GM19035 (cell line): Measurements from ENCODE around the gene APELA.
"Not testable (repeated sequence)": the region's sequence is repeated elsewhere in the genome, so short reads cannot be mapped to it uniquely, and the experiment has no call there.

Experiments
- ATAC-seq: cut with Tn5 transposase; IDR thresholded peaks from one replicate; pipeline ENCODE4 v1.9.1; 2021; ENCODE audit not compliant: unreplicated experiment

Gene APELA

DNA sequence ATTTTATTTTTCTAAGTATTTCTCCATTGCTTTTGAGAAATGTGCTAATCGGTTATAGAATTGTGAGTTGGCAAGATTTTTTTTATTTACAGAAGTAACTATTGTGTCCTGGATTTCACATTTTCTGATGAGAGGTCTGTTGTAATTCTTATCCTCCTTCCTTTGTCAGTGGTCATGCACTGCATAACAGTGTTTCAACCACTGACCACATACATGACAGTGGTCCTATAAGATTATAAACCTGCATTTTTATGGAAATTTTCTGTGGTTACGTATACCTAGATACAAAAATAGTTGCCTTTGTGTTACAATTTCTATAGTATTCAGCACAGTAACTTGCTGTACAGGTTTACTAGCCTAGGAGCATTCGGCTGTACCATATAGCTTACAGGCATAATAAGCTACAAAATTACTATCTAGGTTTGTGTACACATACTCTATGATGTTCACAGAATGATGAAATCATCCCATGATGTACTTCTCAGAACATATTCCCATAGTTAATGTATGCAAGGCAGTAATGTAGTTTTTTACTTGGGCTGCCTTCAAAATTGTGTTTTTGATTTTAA, 47.8 kb downstream of the APELA start:
- no peak for ATAC-seq

DNA sequence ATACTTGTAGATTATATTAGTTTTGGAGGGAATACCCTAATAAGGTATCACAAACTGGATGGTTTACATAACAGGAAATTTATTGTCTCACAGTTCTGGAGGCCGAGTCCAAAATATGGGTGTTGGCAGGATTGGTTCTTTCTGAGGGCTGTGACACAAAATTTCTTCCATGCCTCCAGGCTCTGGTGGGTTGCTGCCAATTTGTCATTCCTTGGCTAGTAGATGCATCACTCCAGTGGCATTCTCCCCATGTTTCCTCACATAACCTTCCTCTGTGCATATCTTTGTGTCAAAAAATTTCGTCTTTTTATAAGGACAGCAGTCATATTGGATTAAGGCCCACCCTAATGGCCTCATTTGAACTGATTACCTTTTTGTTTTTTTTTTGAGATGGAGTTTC, 49.3 kb downstream of the APELA start:
- ATAC-seq: no peak

DNA sequence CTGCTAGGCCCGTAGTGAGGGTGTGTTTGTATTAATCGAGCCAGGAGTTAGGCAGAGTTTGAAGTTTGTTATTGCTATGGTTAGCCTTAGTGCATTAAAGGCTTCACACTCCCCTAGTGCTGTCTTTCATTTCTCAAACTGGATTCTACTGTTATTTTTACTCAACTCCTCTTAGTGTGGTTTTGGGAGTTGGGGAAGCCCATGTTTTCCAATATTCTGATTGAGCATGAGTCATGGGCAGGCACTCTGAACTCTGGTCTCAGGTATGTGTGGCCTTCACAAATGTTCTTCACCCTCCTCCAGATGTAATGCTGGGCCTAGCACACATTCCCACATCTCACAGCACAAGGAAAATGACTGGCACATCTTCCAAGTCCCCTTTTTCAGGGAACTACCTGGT, 50.1 kb downstream of the APELA start:
- not testable (repeated sequence) for ATAC-seq

DNA sequence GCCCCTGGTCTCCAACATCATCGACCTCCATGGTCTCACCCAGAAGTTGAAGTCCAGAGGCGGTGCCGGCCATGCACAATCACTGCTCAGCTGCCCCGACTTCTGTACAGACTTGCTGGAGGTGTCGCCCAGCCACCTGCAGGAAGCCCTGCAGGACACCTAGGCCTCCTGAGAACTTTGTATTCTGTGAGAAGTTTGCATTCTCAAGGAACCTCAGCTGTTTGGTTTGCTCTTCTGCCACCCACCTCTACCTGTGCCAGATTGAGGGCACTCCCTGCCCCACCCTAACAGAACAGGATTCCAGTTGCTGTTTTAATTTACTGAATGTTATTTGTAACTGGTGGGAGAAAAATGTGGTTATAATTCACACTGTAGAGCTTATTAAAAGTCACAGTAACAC, 53.7 kb downstream of the APELA start:
- ATAC-seq: no peak

DNA sequence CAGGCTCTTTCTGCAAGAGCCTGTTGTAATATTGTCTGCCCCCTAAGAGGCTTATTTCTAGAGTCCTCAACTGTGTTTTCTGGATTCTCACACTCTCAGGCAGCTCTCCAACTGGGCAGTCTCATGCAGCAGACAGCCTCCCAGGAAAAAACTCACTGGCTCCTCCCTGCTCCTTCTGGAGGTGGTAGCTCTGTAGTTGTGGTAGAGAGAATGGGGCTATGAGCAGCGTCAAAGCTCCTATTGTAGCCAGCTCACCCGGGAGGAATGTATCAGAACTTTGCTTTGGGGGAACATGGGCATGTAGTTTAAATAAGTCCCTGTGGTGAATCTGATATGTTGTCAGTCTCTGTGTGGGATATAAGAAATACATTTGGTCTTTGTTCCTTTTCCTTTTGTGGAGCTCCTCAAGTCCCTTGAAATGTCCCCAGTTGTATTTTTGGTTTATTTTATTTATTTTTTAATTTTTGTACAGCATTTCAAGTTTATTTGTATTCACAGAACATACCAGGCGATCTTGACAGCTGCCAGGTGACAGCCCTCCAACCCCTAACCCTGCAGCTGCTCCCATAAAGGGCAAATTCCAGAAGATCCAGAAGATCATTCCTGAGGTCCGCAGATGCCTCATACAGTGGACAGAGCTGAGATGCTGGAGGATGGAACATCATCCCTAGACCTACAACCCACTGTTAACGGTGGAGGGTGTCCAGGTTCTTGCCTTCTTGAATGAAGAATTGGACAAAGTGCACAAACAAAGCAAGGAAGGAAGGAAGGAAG, 54.8 kb downstream of the APELA start:
- no peak for ATAC-seq

DNA sequence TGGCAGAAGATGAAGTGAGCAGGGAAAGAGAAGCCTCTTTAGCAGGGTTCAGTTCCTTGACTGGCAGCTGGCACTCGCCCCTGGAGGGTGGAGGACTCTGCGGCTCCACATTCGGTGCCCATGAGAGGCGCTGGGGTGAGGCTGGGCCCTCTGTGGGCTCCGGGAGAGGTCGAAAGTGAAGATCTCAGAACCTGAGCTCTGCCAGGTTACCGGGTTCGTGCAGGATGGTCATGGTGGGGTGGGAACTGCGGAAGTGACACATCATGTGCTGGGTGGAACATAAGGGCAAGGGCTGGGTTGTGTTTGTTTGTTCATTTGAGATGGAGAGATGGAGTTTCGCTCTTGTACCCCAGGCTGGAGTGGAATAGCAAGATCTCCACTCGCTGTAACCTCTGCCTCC, 56.3 kb downstream of the APELA start:
- ATAC-seq: no peak

DNA sequence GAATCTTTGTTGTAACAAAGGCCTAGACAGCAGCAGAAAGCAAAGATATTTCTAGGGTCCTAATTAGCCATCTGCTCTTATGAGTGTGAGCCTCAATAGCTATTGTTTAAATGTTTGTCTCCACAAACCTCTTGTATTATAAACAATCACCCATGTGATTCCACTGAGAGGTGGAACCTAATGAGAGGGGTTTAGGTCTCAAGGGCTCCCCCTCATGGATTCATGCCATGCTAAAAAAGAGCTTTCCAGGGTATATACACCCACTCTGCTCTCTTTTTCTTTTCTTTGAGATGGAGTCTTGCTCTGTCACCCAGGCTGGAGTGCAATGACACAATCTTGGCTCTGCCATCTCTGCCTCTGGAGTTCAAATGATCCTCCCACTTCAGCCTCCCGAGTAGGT, 58.4 kb downstream of the APELA start:
- peak; percentile 60 for ATAC-seq

DNA sequence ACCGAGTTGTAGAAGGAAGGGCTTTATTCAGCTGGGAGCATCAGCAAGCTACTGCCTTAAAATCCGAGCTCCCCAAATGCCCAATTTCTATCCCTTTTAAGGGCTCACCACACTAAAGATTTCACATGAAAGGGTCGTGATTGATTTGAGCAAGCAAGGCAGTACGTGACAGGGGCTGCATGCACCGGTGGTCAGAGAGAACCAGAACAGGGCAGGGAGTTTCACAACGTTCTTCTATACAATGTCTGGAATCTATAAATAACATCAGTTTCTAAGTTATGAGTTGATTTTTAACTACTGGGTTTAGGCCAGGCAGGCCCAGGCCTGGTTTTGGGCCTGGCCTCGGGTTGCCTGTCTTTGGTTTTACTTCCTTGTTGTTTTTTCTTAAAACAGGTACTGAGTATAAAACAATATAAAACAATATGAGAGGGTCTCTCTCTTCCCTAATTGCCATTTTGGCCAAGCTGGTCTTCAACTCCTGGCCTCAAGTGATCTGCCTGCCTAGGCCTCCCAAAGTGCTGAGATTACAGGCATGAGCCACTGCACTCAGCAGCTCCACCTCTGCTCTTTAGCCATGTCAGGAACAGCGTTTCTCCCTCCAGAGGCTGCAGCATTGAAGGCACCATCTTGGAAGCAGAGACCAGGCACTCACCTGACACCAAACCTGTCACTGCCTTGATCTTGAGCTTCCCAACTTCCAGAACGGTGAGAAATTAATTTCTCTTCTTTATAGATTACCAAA, 59.1 kb downstream of the APELA start:
- ATAC-seq: peak; percentile 43

DNA sequence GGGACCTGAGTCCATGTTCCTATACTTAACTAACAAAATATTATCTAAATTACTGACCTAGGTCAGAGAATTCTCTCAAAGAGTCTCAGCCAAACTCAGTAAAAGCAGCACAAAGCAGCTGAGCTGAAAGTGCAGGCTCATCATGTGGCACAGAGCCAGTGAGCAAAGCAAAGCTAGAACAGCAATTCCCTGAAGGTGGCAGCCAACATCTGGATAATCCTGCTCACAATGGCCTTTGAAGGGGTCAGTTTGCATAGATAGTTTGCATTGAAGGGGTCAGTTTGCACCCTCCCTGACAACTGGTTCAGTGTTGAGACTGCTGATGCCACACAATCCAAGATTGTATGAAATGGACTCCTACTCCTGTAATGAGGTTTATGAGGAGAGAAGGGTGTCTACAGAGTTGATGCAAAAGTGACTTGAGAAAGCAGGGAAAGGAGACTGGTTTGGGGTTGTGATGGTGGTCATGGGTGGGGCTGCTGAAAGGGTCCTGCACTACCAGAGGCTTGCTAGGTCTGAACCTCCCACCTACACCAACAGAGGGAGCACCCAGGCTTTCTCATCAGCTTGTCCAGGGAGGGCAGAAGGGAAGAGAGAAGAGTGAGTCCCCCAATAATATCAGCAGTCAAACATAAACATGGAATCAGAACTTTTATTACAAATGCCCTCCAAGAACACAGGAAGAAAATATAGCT, 60.7 kb downstream of the APELA start:
- ATAC-seq: peak; percentile 47

DNA sequence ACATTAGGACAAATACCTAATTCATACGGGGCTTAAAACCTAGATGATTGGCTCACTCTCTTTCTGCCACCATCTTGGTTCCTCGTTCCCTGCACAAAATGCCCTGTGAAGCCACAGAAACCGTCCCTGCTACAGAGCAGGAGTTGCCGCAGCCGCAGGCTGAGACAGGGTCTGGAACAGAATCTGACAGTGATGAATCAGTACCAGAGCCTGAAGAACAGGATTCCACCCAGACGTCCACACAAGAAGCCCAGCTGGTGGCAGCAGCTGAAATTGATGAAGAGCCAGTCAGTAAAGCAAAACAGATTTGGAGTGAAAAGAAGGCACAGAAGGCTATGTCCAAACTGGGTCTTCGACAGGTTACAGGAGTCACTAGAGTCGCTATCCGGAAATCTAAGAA, 66.2 kb downstream of the APELA start:
- no peak for ATAC-seq

DNA sequence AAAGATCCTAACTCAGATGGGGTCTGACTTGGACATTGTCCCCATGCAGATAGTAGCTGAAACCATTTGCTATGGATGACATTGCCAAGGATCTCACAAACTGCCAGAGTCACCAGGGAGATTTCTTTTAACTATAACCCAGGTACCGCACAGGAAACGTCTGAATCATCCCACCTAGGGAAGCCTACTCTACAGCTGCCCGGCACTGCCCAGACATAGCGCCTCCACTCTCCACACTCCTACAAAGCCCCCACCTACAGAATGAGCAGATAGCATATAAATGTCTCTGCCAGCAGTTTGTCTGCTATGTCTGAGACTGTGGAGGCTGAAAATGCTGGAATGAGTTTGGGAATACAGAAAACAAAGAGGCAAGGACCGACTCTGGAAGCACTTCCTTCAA, 68.2 kb downstream of the APELA start:
- no peak for ATAC-seq

DNA sequence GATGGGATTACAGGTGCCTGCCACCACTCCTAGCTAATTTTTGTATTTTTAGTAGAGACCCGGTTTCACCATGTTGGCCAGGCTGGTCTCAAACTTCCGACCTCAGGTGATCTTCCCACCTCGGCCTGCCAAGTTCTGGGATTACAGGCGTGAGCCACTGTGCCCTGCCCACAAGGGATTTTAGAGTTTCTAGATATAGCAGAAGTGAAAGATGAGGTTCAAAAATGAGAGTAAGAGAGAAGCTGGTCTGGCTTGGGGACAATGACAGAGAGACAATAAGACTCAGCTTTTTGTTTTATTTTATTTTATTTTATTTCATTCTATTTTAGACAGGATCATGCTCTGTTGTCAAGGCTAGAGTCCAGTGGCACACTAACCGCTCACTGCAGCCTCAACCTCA, 69.8 kb downstream of the APELA start:
- no peak for ATAC-seq
